ENCODE results near the gene BTBD1. TPM values are rescaled to one million over a fixed set of nuclear protein-coding genes. Genes with fewer than 3 reads are reported as not detected.
"Not testable (repeated sequence)": the region's sequence is repeated elsewhere in the genome, so short reads cannot be mapped to it uniquely, and the experiment has no call there.

The BTBD1 gene
- polyA plus RNA-seq, 2 of the 4 experiments (the other 2 are of a cell fraction): 53.1 to 95.8 TPM

GRCh38 chr15:83010709-83011270 is 56.3 kb downstream of the BTBD1 start (continued):
- TF ChIP-seq MYC (IDR thresholded peaks at IDR 0.05; ENCODE audit: borderline replicate concordance, low read length): no peak
- TF ChIP-seq MAFK (IDR thresholded peaks at IDR 0.05; ENCODE audit: partially characterized antibody): no peak
- TF ChIP-seq HOXB5 (CRISPR knock-in tag; IDR thresholded peaks at IDR 0.05): 0 out of 2 replicates have a peak, but pooled peaks have one; percentile 24
- TF ChIP-seq HMGXB4 (CRISPR knock-in tag; IDR thresholded peaks at IDR 0.05; ENCODE audit: borderline replicate concordance): no peak
- no peak for TF ChIP-seq KDM1A (IDR thresholded peaks at IDR 0.05; ENCODE audit: low read depth)
- no peak for TF ChIP-seq CBX2 (IDR thresholded peaks at IDR 0.05; ENCODE audit: borderline replicate concordance, low read depth)
- no peak for TF ChIP-seq ZC3H11A (IDR thresholded peaks at IDR 0.05)
- no peak for TF ChIP-seq NPAS2 (CRISPR knock-in tag; IDR thresholded peaks at IDR 0.05; ENCODE audit: borderline replicate concordance)
- no peak for TF ChIP-seq SREBF2 (IDR thresholded peaks at IDR 0.05)
- no peak for TF ChIP-seq BHLHE40 (IDR thresholded peaks at IDR 0.05; ENCODE audit: low read depth, low read length)
- TF ChIP-seq EP300 (IDR thresholded peaks at IDR 0.05): no peak
- TF ChIP-seq REST (IDR thresholded peaks at IDR 0.05): no peak
- no peak for TF ChIP-seq RARB (CRISPR knock-in tag; IDR thresholded peaks at IDR 0.05)
- no peak for TF ChIP-seq POLR2AphosphoS2 (conservative IDR thresholded peaks at IDR 0.05; ENCODE audit: low read length)
- TF ChIP-seq NR3C1 (IDR thresholded peaks at IDR 0.05): no peak
- TF ChIP-seq RFX5 (IDR thresholded peaks at IDR 0.05): no peak

GRCh38 chr15:83000672-83001031 is 66.4 kb downstream of the BTBD1 start:
- ChIA-PET CTCF (interaction anchor here (0.7 to 6.4 kb wide), 42 partner anchors 9 to 574 kb away, joined by 3 to 48 read pairs (median 4); partner anchors contain the start of genes AP3B2, C15orf40, CPEB1 and RAMAC), POLR2A (interaction anchor here (0.6 kb wide), 2 partner anchors 319 to 465 kb away, joined by 3 to 6 read pairs; no protein-coding TSS in a partner anchor)
- ATAC-seq: peak in 1 of 2 experiments; percentile 26; a peak in 3 of 6 replicates
- peak overlapping the region; percentile 73 for H3K4me2 ChIP-seq
- not testable (repeated sequence) for H3K4me1 ChIP-seq; H3K27ac ChIP-seq; H3K9me3 ChIP-seq; FAIRE-seq; H3K4me3 ChIP-seq; DNase-seq (ENCODE audit: low read depth in 1 of 2, low spot score in 1 of 2)
- 89% methylated on average over 3 of the region's 3 CpGs for WGBS (ENCODE audit: missing lambda C conversion rate)

DNA sequence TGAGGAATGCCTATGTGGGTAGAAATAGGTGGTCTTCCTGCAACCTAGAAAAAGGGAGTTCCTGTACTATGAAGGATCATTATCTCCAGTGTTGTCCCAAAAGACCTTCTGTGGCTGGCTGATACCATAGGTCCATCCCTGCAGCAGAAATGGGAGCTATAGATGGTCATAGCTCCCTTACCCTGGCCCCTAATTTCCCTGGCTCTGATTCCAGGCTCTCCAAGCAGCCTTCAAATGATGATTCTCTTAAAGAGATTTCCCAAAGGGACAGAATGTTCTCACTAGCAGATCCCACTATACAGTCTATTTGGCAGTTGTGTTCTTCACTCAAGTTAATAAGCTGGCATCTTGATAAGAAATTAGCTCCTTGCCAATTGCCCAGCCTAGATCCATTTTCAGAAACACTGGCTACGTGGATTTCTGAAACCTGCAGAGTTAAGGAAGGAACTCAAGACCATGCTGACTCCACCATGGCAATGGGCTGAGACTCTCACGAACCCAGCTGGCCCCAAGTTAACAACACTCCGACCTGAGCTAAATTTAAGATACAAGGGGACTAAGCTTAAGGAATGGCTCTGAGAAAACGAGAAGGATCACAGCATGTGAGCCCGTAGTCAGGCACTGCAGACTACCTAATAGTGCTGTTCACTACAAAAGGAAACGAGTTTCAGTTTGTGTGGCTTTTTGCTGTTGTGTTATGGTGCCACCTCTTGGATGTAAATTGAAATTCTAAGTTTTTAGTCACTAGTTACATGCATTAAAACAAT is 67.0 kb downstream of the BTBD1 start:
- ChIA-PET POLR2A (interaction anchor here (0.6 kb wide), 2 partner anchors 250 to 464 kb away, joined by 3 read pairs; no protein-coding TSS in a partner anchor), CTCF (interaction anchor here (0.6 to 6.4 kb wide), 52 partner anchors 8 to 575 kb away, joined by 3 to 48 read pairs (median 4); partner anchors contain the start of genes AP3B2, C15orf40, CPEB1 and RAMAC)
- peak overlapping the region; percentile 73 for H3K4me2 ChIP-seq
- H3K27ac ChIP-seq: peak overlapping the region; percentile 46 to 61; a peak in 4 of 6 replicates
- peak; percentile 87 to 88 for ATAC-seq
- no peaks in the 10 kb centered on the region for H3K9me3 ChIP-seq
- peak; percentile 63 for FAIRE-seq
- peak overlapping the region; percentile 30; the same call in 2 of the 3 replicates for H3K4me3 ChIP-seq
- DNase-seq (ENCODE audit: low read depth in 1 of 2, low spot score in 1 of 2): peak; percentile 54 to 69
- 17% methylated on average over 6 of the region's 6 CpGs for WGBS (ENCODE audit: missing lambda C conversion rate)
- H3K4me1 ChIP-seq: peaks cover 4% of the 10 kb centered on the region; the same call in 1 of the 3 replicates
- TF ChIP-seq MYC (IDR thresholded peaks at IDR 0.05; ENCODE audit: borderline replicate concordance, low read length) (no peak), TFCP2L1 (CRISPR knock-in tag; IDR thresholded peaks at IDR 0.05) (no peak), RAD21 (conservative IDR thresholded peaks at IDR 0.05 in 1 of 2, IDR thresholded peaks at IDR 0.05 in 1 of 2) (peak; percentile 86 to 90), EHF (CRISPR knock-in tag; IDR thresholded peaks at IDR 0.05) (no peak), CHD2 (IDR thresholded peaks at IDR 0.05; ENCODE audit: low read length, partially characterized antibody) (no peak), FOSB (CRISPR knock-in tag; IDR thresholded peaks at IDR 0.05) (no peak), NR3C1 (IDR thresholded peaks at IDR 0.05) (no peak), E2F6 (IDR thresholded peaks at IDR 0.05; ENCODE audit: borderline replicate concordance, low read depth) (no peak), SMC3 (IDR thresholded peaks at IDR 0.05) (peak; percentile 63), ELK1 (IDR thresholded peaks at IDR 0.05; ENCODE audit: low read depth, low read length) (no peak), EP300 (IDR thresholded peaks at IDR 0.05) (no peak), CBX2 (IDR thresholded peaks at IDR 0.05; ENCODE audit: borderline replicate concordance, low read depth) (no peak), CBX8 (IDR thresholded peaks at IDR 0.05) (no peak), MAX (IDR thresholded peaks at IDR 0.05) (no peak), POLR2AphosphoS2 (conservative IDR thresholded peaks at IDR 0.05; ENCODE audit: low read length) (no peak), HOXB5 (CRISPR knock-in tag; IDR thresholded peaks at IDR 0.05) (no peak)

Data from A549 (cell line).